HepG2 (cell line): ENCODE measurements around the gene TFAP2E. TPM values are rescaled to one million over a fixed set of nuclear protein-coding genes. Genes with fewer than 3 reads are reported as not detected.

ENCODE experiments used
- ATAC-seq: fragments of 200-7000 bp; cut with Tn5 transposase; 3 replicates; pipeline ENCODE4 v1.9.1; 2020; ENCODE audit warnings: mild to moderate bottlenecking, moderate library complexity
- BruUV-seq: library from RNA; stranded (reverse); fragments of 400-500 nt; replicated peaks from 2 replicates; lab custom pipeline; 2021; lab: Mats Ljungman, UMichigan
- CTCF ChIA-PET: fragments of 300-600 bp; formaldehyde crosslinking; extraction: SDS; loops from one replicate; lab custom pipeline; 2021; ENCODE audit warnings: low total read pairs, inconsistent platforms, low intra/inter-chr PET ratio; lab: Yijun Ruan, JAX
- POLR2A ChIA-PET: fragments of 350-600 bp; sonication (Branson Sonifier 250); formaldehyde crosslinking; loops from one replicate; lab custom pipeline; 2020; ENCODE audit warnings: antibody characterized with exemption, inconsistent platforms; lab: Yijun Ruan, JAX
- DNase-seq: peaks from one replicate; pipeline ENCODE4 v3.0.0-alpha.2; 2015; ENCODE audit warnings: low spot score
- FAIRE-seq: peaks from 3 replicates; lab custom pipeline; 2011; peaks lifted over from hg19 to GRCh38; lab: Jason Lieb, UNC
- H2AFZ ChIP-seq: one replicate; pipeline ENCODE4 v1.6.1; 2011; ENCODE audit warnings: low read length, inconsistent platforms
- H3K27ac ChIP-seq: fragments of 300-600 bp; 3 replicates; pipeline ENCODE4 v1.8.0; 2011; ENCODE audit warnings: mixed run types, mild to moderate bottlenecking, mixed read lengths, low read length, inconsistent platforms; ENCODE audit not compliant: insufficient read depth; ENCODE audit errors: extremely low read length
- H3K27me3 ChIP-seq, 2 experiments: fragments of 200-600 bp in 1 of 2; 2 replicates in 1 of 2; 3 replicates in 1 of 2; pipeline versions ENCODE4 v1.6.0 to v1.8.0; 2011; ENCODE audit warnings: low read length in 2 of 2, mild to moderate bottlenecking in 2 of 2, moderate library complexity in 2 of 2, inconsistent platforms in 1 of 2; ENCODE audit not compliant: insufficient read depth in 2 of 2, control insufficient read depth in 1 of 2
- H3K36me3 ChIP-seq, 2 experiments: fragments of 200-600 bp in 1 of 2; replicated peaks in 1 of 2; 2 replicates in 1 of 2; 3 replicates in 1 of 2; pipeline versions ENCODE4 v1.5.1 to v1.8.0; 2011; ENCODE audit warnings: low read length in 2 of 2, inconsistent platforms in 1 of 2; ENCODE audit not compliant: insufficient read depth in 2 of 2, control insufficient read depth in 1 of 2
- H3K4me1 ChIP-seq: 2 replicates; pipeline ENCODE4 v1.5.1; 2012; ENCODE audit warnings: low read length, inconsistent platforms; ENCODE audit not compliant: insufficient read depth
- H3K4me2 ChIP-seq: 2 replicates; pipeline ENCODE4 v1.6.0; 2011; ENCODE audit warnings: low read depth, low read length, inconsistent platforms
- H3K4me3 ChIP-seq, 3 experiments: fragments of 200-600 bp in 1 of 3; sonication (generic), shearing (Covaris generic) in 1 of 3; replicated peaks in 1 of 3; 2 replicates each; pipeline ENCODE4 v1.5.1; 2011 to 2016; ENCODE audit warnings: low read length in 3 of 3, inconsistent platforms in 2 of 3, low read depth in 2 of 3, mild to moderate bottlenecking in 2 of 3, control low read depth in 1 of 3, mixed read lengths in 1 of 3; ENCODE audit not compliant: insufficient read depth in 1 of 3
- H3K79me2 ChIP-seq: one replicate; pipeline ENCODE4 v1.6.1; 2011; ENCODE audit warnings: low read length, inconsistent platforms; ENCODE audit not compliant: insufficient read depth
- H3K9ac ChIP-seq: 2 replicates; pipeline ENCODE4 v1.6.0; 2011; ENCODE audit warnings: mild to moderate bottlenecking, low read depth, low read length, inconsistent platforms; ENCODE audit not compliant: insufficient read depth
- H3K9me3 ChIP-seq: 2 replicates; pipeline ENCODE4 v1.5.1; 2012; ENCODE audit warnings: mild to moderate bottlenecking, low read length
- H4K20me1 ChIP-seq: 2 replicates; pipeline ENCODE4 v1.6.0; 2011; ENCODE audit warnings: inconsistent platforms, mild to moderate bottlenecking, low read length, moderate library complexity; ENCODE audit not compliant: insufficient read depth
- CBX1 ChIP-seq: IDR thresholded peaks from one replicate; pipeline ENCODE4 v1.6.1; 2016; ENCODE audit warnings: antibody characterized with exemption, low read depth
- GTF3A ChIP-seq: sonication (generic); formaldehyde crosslinking; conservative IDR thresholded peaks from 2 replicates; pipeline ENCODE4 v1.4.0; 2020; ENCODE audit warnings: mild to moderate bottlenecking, missing genetic modification reagents
- MIER3 ChIP-seq: IDR thresholded peaks from 2 replicates; pipeline ENCODE4 v1.6.1; 2016; ENCODE audit warnings: missing compliant biosample characterization, borderline replicate concordance
- ONECUT2 ChIP-seq: sonication (generic); formaldehyde crosslinking; IDR thresholded peaks from 2 replicates; pipeline ENCODE4 v1.4.0; 2020; ENCODE audit warnings: missing genetic modification reagents
- ZMYM4 ChIP-seq: sonication (generic); formaldehyde crosslinking; IDR thresholded peaks from 2 replicates; pipeline ENCODE4 v1.8.1; 2023; ENCODE audit warnings: mild to moderate bottlenecking, missing genetic modification reagents
- ZNF232 ChIP-seq: sonication (generic); formaldehyde crosslinking; IDR thresholded peaks from 2 replicates; pipeline ENCODE4 v1.4.0; 2020; ENCODE audit warnings: missing genetic modification reagents, borderline replicate concordance
- ZNF329 ChIP-seq: sonication (generic); formaldehyde crosslinking; IDR thresholded peaks from 2 replicates; pipeline ENCODE4 v1.9.0; 2021; ENCODE audit warnings: low read depth, mild to moderate bottlenecking, missing genetic modification reagents
- ZNF543 ChIP-seq: sonication (generic); formaldehyde crosslinking; IDR thresholded peaks from 2 replicates; pipeline ENCODE4 v1.4.0; 2020; ENCODE audit warnings: mild to moderate bottlenecking, missing genetic modification reagents
- ZSCAN25 ChIP-seq: sonication (generic); formaldehyde crosslinking; IDR thresholded peaks from 2 replicates; pipeline ENCODE4 v1.8.0; 2022; ENCODE audit warnings: mild to moderate bottlenecking, missing genetic modification reagents
- WGBS: methylation state at CpG from one replicate; pipeline ENCODE4 v1.1.6; 2017; ENCODE audit warnings: low lambda C conversion rate; 5-methylcytosine and 5-hydroxymethylcytosine counted together
- in situ Hi-C: cut with HindIII; loops from 2 replicates; pipeline ENCODE4 v1.10.0; 2017; ENCODE audit warnings: low pct_unique_long_range_greater_than_20kb; ENCODE audit not compliant: extremely low pct_ligation_motif_present
- intact Hi-C: fragments of 100-400 bp; cut with micrococcal nuclease; formaldehyde crosslinking; loops from one replicate; pipeline ENCODE4 v1.10.0; 2022; ENCODE audit not compliant: unreplicated experiment
- polyA plus RNA-seq, 8 experiments: library from polyadenylated mRNA; depleted of rRNA in 3 of 8; stranded (reverse) in 7 of 8; unstranded in 1 of 8; fragments of >200 nt; fragmentation: Illumina TruSeq in 4 of 8; extraction: Trizol in 4 of 8; gene quantifications; 2 replicates each; pipeline versions ENCODE4 v1.2.1 to v1.2.3, GENCODE V29; 2011 to 2016; ENCODE audit warnings: low read depth in 4 of 8, missing spikeins in 1 of 8, mixed read lengths in 1 of 8; ENCODE audit not compliant: insufficient read depth in 1 of 8
- total RNA-seq, 5 experiments: library from RNA; depleted of rRNA; stranded (reverse); fragments of >200 nt; fragmentation: Illumina TruSeq; extraction: Trizol; gene quantifications; 2 replicates each; pipeline ENCODE4 v1.2.3, GENCODE V29; 2016; ENCODE audit warnings: low read depth in 1 of 5
- TF ChIP-seq, protein P1 (sequence below): IDR thresholded peaks from 2 replicates; pipeline ENCODE4 v1.6.1; 2018; ENCODE audit warnings: missing genetic modification reagents, mild to moderate bottlenecking, missing compliant biosample characterization
- TF ChIP-seq, protein P2 (sequence below): IDR thresholded peaks from 2 replicates; pipeline ENCODE4 v1.6.1; 2016; ENCODE audit warnings: low read depth, borderline replicate concordance

The TFAP2E gene
- total and polyA plus RNA-seq, 2 of the 13 experiments (the other 11 are each of a cell fraction or from before 2014, with no cell fraction given): 0.31 to 0.41 TPM

DNA sequence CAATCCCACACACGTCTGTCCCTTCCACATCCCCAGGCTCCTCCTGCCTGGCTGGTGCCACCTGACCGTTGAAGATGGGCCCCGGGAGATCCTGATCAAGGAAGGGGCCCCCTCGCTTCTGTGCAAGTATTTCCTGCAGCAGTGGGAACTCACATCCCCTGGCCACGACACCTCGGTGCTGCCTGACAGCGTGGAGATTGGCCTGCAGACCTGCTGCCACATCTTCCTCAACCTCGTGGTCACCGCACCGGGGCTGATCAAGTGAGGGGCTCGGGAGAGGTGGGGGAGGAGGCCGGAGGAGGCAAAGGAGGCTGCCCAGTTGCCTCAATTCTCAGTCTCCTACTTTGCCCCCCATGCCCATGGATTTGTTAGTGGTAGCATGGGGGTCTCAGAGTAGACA lies 9.9 kb upstream of the TFAP2E start:
- in situ Hi-C loops (loop anchor here (5.0 kb wide), 2 partner anchors 111 to 209 kb away; no protein-coding TSS in a partner anchor), intact Hi-C loops (no loop called here)
- DNase-seq (no peak), FAIRE-seq (no peak), ATAC-seq (no peak)
- H3K4me3 ChIP-seq: no peak overlapping the region
- TF ChIP-seq ONECUT2: no peak
- TF ChIP-seq, protein P1, sequence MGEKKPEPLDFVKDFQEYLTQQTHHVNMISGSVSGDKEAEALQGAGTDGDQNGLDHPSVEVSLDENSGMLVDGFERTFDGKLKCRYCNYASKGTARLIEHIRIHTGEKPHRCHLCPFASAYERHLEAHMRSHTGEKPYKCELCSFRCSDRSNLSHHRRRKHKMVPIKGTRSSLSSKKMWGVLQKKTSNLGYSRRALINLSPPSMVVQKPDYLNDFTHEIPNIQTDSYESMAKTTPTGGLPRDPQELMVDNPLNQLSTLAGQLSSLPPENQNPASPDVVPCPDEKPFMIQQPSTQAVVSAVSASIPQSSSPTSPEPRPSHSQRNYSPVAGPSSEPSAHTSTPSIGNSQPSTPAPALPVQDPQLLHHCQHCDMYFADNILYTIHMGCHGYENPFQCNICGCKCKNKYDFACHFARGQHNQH: no peak
- no peak for TF ChIP-seq ZNF543
- no peak for TF ChIP-seq ZNF329
- TF ChIP-seq MIER3 (CRISPR knock-in tag): no peak
- no peak for TF ChIP-seq ZMYM4
- TF ChIP-seq ZSCAN25 (CRISPR knock-in tag): no peak
- TF ChIP-seq CBX1: no peak
- TF ChIP-seq ZNF232 (CRISPR knock-in tag): no peak
- TF ChIP-seq GTF3A (CRISPR knock-in tag): no peak
- TF ChIP-seq, protein P2, sequence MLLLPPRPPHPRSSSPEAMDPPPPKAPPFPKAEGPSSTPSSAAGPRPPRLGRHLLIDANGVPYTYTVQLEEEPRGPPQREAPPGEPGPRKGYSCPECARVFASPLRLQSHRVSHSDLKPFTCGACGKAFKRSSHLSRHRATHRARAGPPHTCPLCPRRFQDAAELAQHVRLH (CRISPR knock-in tag): no peak
- WGBS: 97% methylated on average over 12 of the region's 12 CpGs
- H3K9ac ChIP-seq: no peak overlapping the region
- H3K4me1 ChIP-seq: peaks cover 8% of the 10 kb centered on the region
- no TSS peak for BruUV-seq
- POLR2A ChIA-PET: no interaction called here
- no peak overlapping the region for H3K27ac ChIP-seq
- no peaks in the 10 kb centered on the region for H3K27me3 ChIP-seq
- no peaks in the 10 kb centered on the region for H3K79me2 ChIP-seq
- CTCF ChIA-PET: interaction anchor here (3.4 kb wide), 1 partner anchor 112 kb away, joined by 13 read pairs; no protein-coding TSS in a partner anchor
- no peaks in the 10 kb centered on the region for H3K9me3 ChIP-seq
- peaks cover 7 to 18% of the 10 kb centered on the region in 2 experiments; a peak in 3 of 5 replicates for H3K36me3 ChIP-seq
- H3K4me2 ChIP-seq: no peak overlapping the region
- H4K20me1 ChIP-seq: no peaks in the 10 kb centered on the region
- no peak overlapping the region for H2AFZ ChIP-seq
